Pancreas (tissue), 10 donors: ENCODE results near the gene CYSTM1. TPM values are rescaled to one million over a fixed set of nuclear protein-coding genes. Genes with fewer than 3 reads are reported as not detected.
A peak's percentile ranks its signal among the peaks of the same experiment; 100 is the strongest.

Experiments used
- ATAC-seq, 4 donors: fragments of 200-7000 bp; cut with Tn5 transposase; one replicate each; pipeline versions ENCODE4 v1.8.0 to v1.9.1; 2020; ENCODE audit warnings: mild to moderate bottlenecking in 4 of 4, moderate library complexity in 4 of 4
- DNase-seq, 6 donors: peaks; one replicate each; pipeline ENCODE4 v3.0.0-alpha.2; 2020
- FAIRE-seq: peaks from 2 replicates; lab custom pipeline; 2012; peaks lifted over from hg19 to GRCh38; lab: Jason Lieb, UNC
- H3K27ac ChIP-seq, 4 donors: fragments of 200-600 bp; sonication (generic); 1 replicate in 3 of 4; 2 replicates in 1 of 4; pipeline versions ENCODE4 v1.5.0 to v1.8.0; 2020
- H3K27me3 ChIP-seq, 4 donors: fragments of 200-600 bp; one replicate each; pipeline ENCODE4 v1.8.0; 2021
- H3K36me3 ChIP-seq, 3 donors: fragments of 200-600 bp; sonication (generic) in 1 of 3; one replicate each; pipeline versions ENCODE4 v1.5.0 to v1.8.0; 2020 to 2021
- H3K4me1 ChIP-seq, 3 donors: fragments of 200-600 bp; one replicate each; pipeline ENCODE4 v1.8.0; 2021
- H3K4me3 ChIP-seq, 4 donors: fragments of 200-600 bp; sonication (generic) in 2 of 4; one replicate each; pipeline versions ENCODE4 v1.5.0 to v1.8.0; 2020 to 2021
- H3K9me3 ChIP-seq, 4 donors: fragments of 200-600 bp; one replicate each; pipeline ENCODE4 v1.8.0; 2021
- CTCF ChIP-seq, 4 donors: fragments of 200-600 bp; sonication (generic) in 3 of 4; IDR thresholded peaks; one replicate each; pipeline versions ENCODE4 v1.5.0 to v1.8.0; 2021; ENCODE audit warnings: antibody characterized with exemption in 4 of 4
- WGBS, 2 donors: extraction: QIAGEN DNeasy Blood & Tissue Kit; methylation state at CpG; one replicate each; pipeline ENCODE4 v1.1.7; 2013; 5-methylcytosine and 5-hydroxymethylcytosine counted together
- intact Hi-C, 3 donors: fragments of 100-400 bp; cut with DNase I; formaldehyde crosslinking; loops; one replicate each; pipeline versions ENCODE4 v1.11.1 to v1.14.2; 2022
- polyA plus RNA-seq, 2 donors: library from polyadenylated mRNA; stranded (reverse); fragments of 200-250 nt; gene quantifications; one replicate each; pipeline ENCODE4 v1.2.3, GENCODE V29; 2013
- total RNA-seq, 6 donors: library from RNA; stranded (reverse); fragmentation: NEBNext Ultra II Directional in 4 of 6; extraction: Animal tissue kit (Norgen Biotek cat#: 25700) in 4 of 6; gene quantifications; one replicate each; pipeline versions ENCODE4 v1.2.1 to v1.2.4, GENCODE V29; 2021 to 2023
- donor health status: healthy with polysubstance abuse.
- donor health status: DM: no; HTN: no; CAD: no; lungs with moderate emphysema.
- donor health status: DM: no; HTN: no; CAD: no.
- donor health status: control.
- donor health status: control.
- donor health status: Bipolar disorder and iron deficiency.
- donor health status: DM: yes; HTN: yes; CAD: no.
- donor health status: DM: no; HTN: no; CAD: no.
- donor health status: DM: no; HTN: no; CAD: no.
- donor health status: DM: yes; HTN: yes; CAD: no.

CYSTM1 gene, protein sequence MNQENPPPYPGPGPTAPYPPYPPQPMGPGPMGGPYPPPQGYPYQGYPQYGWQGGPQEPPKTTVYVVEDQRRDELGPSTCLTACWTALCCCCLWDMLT
- total RNA-seq (10 to 100 TPM; 30.2 to 66.2 (median 44.9) TPM), polyA plus RNA-seq (100 to 1,000 TPM in 1 of 2 donors, 10 to 100 TPM in 1; 80.6 to 185 TPM)

DNA sequence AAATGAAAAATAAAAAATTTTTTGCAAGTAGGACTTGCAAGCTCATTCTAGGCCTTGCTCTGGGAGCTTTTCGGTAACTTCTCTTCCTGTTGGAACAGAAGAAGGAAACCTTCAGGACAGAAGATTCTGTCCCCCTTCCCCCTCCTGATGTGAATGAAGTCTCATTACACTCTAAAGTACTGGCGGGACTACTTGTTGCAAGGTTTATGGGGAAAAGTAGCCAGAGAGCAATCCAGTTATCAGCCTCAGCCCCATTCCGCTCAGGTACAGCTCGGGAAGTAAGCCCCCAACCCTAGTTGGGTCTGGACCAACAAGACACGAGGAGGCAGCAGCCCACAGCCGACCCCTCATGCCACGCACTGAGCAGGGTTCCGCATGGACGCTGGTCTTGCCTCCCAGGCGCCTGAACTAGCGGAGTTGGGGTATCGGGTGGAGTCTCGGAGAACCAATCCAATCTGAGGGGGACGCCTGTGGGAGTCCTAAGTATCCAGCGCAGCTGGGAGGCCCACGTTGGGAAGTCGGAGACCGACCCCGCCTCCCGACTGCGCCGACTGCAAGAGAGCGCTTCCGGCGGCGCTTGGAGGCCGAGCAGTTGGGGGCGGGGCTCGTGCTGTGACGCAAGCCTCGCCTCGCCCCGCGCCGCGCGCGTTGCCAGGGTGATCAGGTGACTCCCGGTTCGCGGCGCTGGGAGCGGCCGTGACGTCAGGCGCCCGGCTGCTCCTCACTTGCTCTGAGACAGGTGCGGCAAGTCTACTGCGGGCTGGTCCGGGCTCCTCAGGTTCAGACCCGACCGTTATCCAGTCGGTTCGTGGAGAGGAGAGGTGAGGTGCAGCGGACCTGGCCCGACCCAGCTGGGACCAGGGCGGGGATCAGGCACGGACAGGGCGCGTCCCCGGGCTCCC is at the start of gene CYSTM1:
CYSTM1 (plus strand) TSS at position 724 of the 902 bp plus-strand sequence. CDS start 19,278 bp downstream, outside the sequence.
- no peak for FAIRE-seq
- peak; percentile 86 to 94 (median 90) for ATAC-seq
- intact Hi-C loops, result loop anchor here in 1 of 3 donors (5.0 kb wide), 1 partner anchor 173 kb away; the partner anchor contains the start of gene HBEGF
- DNase-seq, result peak; percentile 96 to 99 (median 99)
- Histone ChIP-seq H3K9me3 (no peaks in the 10 kb centered on the region), H3K27ac (peak within 1 kb of the TSS; percentile 99 to 100 (median 100)), H3K27me3 (no peaks in the 10 kb centered on the region), H3K4me1 (peaks cover 5 to 26% (median 23%) of the 10 kb centered on the region in 3 donors), H3K36me3 (no peaks in the 10 kb centered on the region), H3K4me3 (peak within 1 kb of the TSS; percentile 78 to 98 (median 97))
- whole genome bisulfite sequencing, 2 donors, result 2% methylated on average over 57 to 61 of the region's 61 CpGs
- TF ChIP-seq CTCF (IDR thresholded peaks at IDR 0.05), result no peak

- no peaks in the 10 kb centered on the region for H3K27me3 ChIP-seq
- no peak for TF ChIP-seq CTCF (IDR thresholded peaks at IDR 0.05)
- WGBS, 2 donors, result 95 to 96% methylated on average over 4 of the region's 4 CpGs
- DNase-seq (no peak), ATAC-seq (no peak), FAIRE-seq (no peak)
- H3K36me3 ChIP-seq, result no peaks in the 10 kb centered on the region
- intact Hi-C loops, result no loop called here
- H3K4me3 ChIP-seq, result no peak within 1 kb of the TSS
- no peaks in the 10 kb centered on the region for H3K9me3 ChIP-seq
- H3K4me1 ChIP-seq, result peaks cover 5 to 21% (median 21%) of the 10 kb centered on the region in 3 donors
- H3K27ac ChIP-seq, result no peak within 1 kb of the TSS
Measured at GRCh38 chr5:140125637-140126036, 49.4 kb upstream of the CYSTM1 start, which contains the start of gene IGIP. IGIP (plus strand) TSS chr5:140125937; CDS start chr5:140128477, 2,540 bp downstream.

DNA sequence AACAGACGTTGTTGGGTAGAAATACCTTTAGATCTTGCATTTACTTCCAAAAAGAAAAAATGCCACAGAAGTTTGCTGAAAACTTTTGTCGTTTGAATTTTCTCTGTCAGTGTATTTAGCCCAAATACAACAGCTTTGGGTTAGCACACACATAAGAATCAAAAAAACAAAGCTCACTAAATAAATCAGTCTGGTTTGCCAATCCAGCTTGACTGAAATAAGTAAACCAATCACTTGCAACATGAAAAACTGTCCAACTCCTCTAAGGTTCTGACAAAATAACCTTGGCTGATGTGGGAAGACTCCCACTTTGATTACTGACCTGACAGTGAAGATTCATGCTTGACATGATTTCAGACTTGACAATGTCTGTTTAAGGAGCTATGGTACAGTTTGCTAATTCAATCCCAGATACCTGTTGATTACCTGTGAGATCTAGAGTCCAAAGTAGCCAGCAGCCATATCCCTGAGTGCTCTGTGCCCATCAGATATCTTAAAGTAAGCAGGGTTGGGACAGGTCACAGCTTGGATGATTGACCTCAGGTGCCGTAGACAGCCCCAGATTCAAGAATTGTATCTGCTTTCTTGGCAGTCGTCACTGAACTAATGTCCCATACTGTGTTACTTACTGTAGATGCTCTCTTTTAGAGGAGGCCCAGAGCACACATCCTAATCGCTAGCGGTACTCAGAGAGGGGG is 48.5 kb upstream of the CYSTM1 start:
- WGBS, 2 donors, result 58 to 66% methylated on average over 6 of the region's 6 CpGs
- no peak overlapping the region for H3K27ac ChIP-seq
- no peaks in the 10 kb centered on the region for H3K27me3 ChIP-seq
- no peak overlapping the region for H3K4me3 ChIP-seq
- peak; percentile 54 to 82 (median 64) for ATAC-seq
- DNase-seq, result no peak
- H3K9me3 ChIP-seq, result no peaks in the 10 kb centered on the region
- no peak for FAIRE-seq
- no peaks in the 10 kb centered on the region for H3K36me3 ChIP-seq
- intact Hi-C loops, result no loop called here
- peaks cover 5 to 21% (median 21%) of the 10 kb centered on the region in 3 donors for H3K4me1 ChIP-seq
- no peak for TF ChIP-seq CTCF (IDR thresholded peaks at IDR 0.05)

- FAIRE-seq, result no peak
- WGBS, 2 donors, result 38 to 47% methylated on average over 5 of the region's 5 CpGs
- ATAC-seq, result peak in 3 of 4 donors; percentile 61 to 68 (median 67)
- Histone ChIP-seq H3K9me3 (no peaks in the 10 kb centered on the region), H3K27me3 (no peaks in the 10 kb centered on the region), H3K27ac (no peak overlapping the region), H3K4me1 (peaks cover 5 to 26% (median 21%) of the 10 kb centered on the region in 3 donors), H3K4me3 (no peak overlapping the region), H3K36me3 (no peaks in the 10 kb centered on the region)
- intact Hi-C loops, result no loop called here
- no peak for TF ChIP-seq CTCF (IDR thresholded peaks at IDR 0.05)
- no peak for DNase-seq
Measured at GRCh38 chr5:140128376-140128775, 46.6 kb upstream of the CYSTM1 start.
